Activated CD4-positive, alpha-beta T cell treated with anti-CD3 and anti-CD28 coated beads, Interleukin-2, amount 50 U/mL, for 16 hours (primary cell): ENCODE data around the gene PTPRT.
"Not testable (repeated sequence)": the region's sequence is repeated elsewhere in the genome, so short reads cannot be mapped to it uniquely, and the experiment has no call there.

ENCODE experiments used
- DNase-seq: peaks from one replicate; pipeline ENCODE4 v3.0.0-alpha.2; 2020

Gene PTPRT

GRCh38 chr20:42959996-42960395 is 229.7 kb downstream of the PTPRT start:
- no peak for DNase-seq

DNA sequence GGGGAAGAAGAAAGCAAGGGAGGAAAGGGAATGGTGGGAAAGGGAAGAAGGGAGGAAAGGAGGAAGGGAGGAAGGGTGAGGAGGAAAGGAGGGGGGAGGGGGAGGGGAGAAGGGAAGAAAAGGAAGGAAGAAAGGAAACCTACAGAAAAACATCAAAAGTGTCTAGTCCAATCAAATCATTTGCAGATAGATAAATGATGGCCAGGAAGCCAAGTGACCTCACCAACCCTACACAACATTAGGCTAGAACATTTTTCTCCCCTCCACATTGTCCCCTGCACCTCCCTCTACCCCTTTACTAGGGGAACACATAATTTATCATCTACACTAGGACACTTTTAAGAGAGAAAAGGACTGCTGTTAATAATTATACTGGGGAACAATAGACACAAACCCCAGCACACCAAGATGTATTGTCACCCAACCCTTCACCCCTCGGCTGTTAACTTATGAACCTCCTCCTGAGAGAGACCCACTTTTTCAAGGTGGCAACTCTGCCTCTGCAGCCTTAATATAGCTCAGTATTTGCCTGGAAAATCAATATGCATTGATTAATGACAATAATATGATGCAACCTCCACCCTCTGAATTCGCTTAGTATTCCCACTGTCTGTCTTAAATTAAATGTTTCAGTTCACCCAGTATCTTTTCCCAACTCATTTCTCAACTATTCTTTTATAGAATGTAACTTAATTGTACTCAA is 231.2 kb downstream of the PTPRT start:
- DNase-seq, result no peak

DNA sequence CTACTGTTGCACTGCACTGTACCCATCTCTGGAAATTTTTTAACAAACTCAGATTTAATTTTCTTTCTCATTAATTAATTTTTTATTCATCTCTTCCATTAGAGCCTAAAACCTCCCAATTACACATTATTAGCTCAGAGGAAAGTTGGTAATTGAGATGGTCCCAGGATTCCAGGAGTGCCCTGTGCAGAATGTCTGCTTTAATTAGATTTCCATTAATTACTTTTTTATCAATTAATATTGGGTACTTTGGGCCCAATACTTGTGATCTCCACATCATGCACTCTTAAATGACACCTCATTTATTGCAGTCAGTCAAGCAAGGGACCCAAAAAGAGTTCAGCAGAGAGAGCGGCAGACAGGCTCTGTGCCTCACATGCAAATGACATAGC is 232.0 kb downstream of the PTPRT start:
- no peak for DNase-seq

DNA sequence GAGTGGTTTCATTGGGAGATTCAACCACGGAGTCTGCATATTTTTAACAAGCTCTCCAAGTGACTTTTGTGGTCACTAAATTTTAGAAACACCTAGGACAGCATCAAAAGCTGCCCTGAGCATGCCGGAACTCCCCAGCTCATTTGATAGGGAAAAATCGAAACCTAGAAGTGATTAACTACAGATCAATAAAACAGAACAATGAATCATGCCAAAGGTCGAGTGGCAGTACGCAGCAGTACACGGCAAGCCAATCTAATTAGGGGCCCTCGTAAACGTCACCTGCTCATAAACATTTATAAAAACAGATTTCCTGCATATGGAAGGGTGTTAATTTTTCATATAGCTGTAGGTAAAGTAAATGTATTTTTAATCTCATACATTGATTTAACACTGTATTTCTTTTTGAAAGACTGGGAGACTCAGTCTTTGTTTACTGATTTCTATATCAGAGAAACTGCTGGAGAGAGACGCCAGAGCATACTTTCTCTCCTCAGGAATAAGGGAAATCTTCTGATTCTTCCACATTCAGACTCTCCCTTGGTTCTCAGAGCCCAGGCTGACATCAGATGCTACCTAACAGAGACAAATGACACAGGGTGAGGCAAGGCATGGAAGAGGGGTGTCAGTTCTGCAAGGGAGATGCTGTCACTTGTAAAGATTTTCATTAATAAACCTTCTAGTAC is 232.5 kb downstream of the PTPRT start:
- no peak for DNase-seq

DNA sequence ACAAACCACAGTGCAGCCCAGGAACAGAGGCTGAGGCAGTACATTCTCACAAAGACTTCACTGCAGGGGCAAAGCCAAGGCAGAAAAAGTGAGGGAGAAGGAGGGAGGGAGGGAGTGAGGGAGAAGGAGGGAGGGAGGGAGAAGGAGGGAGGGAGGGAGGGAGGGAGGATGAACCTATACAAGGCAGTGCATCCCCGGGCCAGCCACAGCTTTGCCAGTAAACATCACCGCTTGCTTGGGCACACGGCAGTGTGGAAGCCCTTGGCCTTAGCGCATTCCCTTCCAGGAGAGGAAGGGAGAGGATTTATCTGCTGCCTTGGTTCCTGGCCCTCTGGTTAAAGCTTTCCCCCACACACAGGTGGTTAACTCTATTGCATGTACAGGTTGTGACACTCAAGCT is 234.0 kb downstream of the PTPRT start:
- no peak for DNase-seq

GRCh38 chr20:42954951-42955350 is 234.8 kb downstream of the PTPRT start:
- DNase-seq, result no peak

DNA sequence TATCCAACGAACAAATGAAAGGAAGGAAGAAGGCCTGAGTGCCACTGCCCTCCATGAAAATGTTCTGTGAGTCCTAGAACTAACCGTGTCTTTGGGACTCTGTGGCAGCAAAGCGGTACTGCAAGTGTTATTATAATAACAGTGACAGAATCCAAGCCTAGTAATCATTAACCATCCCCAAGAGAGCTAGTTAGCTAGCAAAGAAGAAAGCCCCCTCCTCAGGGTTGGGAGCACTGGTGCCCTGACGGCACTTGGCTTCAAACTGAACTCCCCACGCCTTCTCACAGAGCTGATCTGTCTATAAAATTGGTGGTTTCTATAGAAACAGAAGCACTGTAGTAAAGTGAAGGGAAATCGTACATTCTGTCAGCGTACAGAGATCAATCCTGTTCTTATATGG is 239.8 kb downstream of the PTPRT start:
- no peak for DNase-seq

DNA sequence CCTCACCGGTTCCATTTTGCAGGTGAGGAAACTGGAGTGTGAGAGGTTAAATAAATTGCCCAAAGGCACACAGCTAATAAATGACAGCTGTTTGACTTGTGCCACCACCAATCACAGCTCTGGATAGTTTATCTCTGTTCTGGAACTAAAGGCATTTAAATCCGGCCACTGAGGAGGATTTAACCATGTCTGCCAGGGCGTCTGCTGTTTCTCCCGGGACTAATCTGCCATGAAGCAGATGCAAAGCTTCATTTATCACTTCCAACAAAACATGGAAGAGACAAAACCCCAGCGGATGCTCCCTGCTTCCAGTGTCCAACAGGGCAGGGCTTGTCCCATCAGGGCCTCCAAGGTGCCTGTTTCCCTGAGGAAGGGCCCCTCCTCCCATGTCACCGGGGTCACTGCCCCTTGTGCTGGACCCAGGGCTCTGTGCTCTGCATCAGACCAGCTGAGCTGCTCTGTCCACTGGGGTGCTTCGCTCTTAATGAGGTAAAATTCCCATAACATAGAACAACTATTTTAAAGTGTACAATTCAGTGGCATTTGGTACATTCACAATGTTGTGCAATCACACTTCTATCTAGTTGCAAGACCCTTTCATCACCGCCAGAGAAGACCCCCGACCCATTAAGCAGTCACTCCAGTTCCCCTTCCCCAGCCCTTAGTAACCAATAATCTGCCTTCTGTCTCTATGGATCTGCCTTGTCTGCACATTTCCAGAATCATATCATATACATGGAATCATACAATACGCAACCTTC is 244.3 kb downstream of the PTPRT start:
- DNase-seq, result no peak

GRCh38 chr20:42941629-42942028 is 248.1 kb downstream of the PTPRT start:
- no peak for DNase-seq

DNA sequence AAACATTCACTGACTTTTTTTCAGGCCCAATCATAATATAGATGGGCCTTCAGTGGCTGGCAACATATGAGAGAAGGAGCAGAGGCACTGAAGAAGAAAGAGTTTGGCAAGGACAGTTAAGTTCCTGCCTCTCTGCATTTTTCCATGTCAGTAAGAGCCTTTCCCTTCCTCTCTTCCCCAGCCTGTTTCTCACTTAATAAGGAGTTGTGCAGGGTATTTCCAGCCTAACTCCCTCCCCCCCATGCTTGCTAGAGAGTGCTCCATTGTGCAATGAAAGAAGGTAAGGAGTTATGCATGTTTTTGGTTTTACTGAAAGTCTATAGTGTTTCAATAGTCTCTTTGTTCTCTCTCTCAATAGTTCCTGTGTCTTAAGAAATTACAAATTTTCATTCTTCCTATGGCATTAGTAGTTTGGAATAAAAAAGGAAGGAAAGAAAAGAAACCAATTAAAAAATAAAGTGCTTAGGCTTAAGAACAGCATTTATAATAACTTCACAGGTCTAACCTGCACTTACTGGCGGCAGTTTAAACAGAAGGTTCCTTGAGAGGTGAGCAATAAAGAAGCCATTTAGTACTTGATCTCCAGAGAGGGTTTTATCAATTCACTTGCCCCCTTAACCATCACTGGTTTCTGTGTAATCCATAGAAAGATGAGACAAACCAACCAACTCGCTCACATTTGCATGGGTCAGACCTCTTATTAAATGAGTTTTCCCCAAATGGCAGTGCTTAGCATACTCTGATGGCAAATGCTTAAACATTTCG is 251.1 kb downstream of the PTPRT start:
- no peak for DNase-seq

- DNase-seq, result no peak
These were observed 253.2 kb downstream of the PTPRT start for GRCh38 chr20:42936482-42936881.

- DNase-seq, result no peak
These were observed 265.5 kb downstream of the PTPRT start for GRCh38 chr20:42924215-42924614.

DNA sequence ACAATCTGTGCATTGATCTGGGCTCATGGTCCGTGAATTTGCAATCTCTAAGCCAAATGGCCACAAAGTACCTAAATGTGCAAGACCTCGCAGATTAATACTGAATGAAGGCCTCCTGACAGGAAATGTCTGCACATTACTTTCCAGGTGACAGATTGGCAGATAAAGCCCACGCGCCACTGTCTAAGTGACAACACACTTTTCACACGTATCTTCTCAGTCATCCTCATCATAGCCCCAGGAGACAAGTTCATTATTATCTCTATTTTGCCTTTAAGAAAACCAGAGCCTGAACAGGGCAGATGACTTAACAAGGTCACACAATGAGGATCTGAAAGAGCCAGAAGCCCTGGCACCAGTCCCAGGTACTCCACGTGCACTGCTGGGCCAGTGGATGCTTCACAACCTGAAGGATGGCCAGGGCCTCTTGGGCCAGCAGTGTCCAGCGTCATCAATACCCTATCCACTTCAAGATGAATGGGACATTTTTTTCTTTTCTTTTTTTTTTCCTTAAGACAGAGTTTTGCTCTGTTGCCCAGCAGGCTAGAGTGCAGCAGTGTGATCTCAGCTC is 266.3 kb downstream of the PTPRT start:
- DNase-seq, result no peak

DNA sequence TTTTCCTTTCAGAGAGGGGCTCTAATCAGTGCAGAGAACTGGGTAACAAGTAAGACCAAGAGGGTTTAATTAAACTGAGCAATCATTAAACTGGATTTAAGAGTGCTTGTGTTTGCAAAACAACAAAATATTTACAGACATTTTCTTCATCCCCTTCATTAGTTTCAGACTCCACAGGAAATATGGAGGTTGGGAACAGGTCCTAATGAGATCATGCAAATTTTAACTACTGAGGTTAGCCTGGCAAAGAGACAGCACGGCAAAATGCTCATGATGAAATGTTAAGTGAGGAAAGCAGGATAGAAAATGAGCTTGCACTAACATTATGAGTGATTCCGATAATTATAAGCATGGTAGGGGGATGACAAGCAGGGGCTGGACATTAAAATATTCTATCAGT is 268.9 kb downstream of the PTPRT start:
- DNase-seq, result no peak

- DNase-seq, result no peak
These were observed 270.4 kb downstream of the PTPRT start for GRCh38 chr20:42919316-42919715.

DNA sequence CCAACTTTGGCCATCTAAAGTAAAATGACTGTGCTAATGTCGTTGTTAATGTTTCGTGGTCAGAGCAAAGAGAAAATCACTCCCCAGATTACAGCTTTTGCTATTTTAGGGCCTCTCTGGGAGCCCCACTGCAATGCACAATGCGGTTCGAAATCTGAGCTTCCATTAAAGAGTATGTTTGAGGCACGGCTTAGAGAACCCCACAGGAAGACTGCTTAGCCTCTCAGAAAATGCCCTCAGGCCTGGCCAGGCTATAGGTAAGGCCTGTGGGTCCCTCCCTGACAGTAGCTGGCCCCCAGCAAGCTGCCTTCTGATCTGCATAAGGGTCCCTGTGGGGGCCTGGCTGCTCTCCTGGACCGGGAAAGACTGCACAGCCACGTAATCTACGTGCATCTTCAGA is 274.6 kb downstream of the PTPRT start:
- DNase-seq, result no peak

- no peak for DNase-seq
These were observed 275.4 kb downstream of the PTPRT start for GRCh38 chr20:42914302-42914701.

- not testable (repeated sequence) for DNase-seq
These were observed 278.9 kb downstream of the PTPRT start for GRCh38 chr20:42910808-42911207.

GRCh38 chr20:42907730-42908129 is 282.0 kb downstream of the PTPRT start:
- no peak for DNase-seq

DNA sequence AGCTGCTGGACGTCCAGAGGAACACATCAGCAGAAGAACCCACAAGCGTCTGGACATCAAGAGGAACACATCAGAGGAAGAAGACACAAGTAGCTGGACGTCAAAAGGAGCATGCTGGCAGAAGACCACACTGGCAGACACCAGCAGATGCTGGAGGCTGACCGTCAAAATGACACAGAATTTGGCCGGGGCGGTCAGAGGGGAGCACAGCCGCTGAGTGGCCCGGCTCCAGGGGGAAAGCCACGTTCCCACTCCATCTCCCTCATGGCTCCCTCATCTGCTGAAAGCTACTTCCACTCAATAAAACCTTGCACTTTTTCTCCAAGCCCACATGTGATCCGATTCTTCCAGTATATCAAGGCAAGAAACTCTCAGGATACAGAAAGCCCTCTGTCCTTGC is 283.6 kb downstream of the PTPRT start:
- no peak for DNase-seq

DNA sequence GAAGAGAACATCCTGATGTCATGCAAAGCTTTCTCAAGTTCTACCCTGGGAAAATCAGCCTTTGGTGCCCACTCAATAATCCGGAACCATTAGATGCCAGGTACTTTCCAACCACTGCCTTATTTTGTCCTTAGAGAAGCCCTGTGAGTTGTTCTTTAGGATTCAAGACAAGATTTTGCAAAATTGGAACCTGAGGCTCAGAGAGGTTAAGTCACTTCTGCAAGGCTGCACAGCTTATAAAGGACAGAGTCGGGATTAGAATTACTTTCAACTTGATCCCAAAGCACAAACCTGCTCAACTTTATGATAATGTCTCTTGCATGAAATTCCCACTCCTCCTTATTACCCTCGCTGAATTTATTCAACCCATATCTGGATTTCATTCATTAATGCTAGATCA is 287.2 kb downstream of the PTPRT start:
- no peak for DNase-seq

GRCh38 chr20:42901689-42902440 is 287.8 kb downstream of the PTPRT start:
- DNase-seq, result no peak
